ENCODE measurements around the gene ZNF598. TPM values are rescaled to one million over a fixed set of nuclear protein-coding genes. Genes with fewer than 3 reads are reported as not detected.

Gene ZNF598
- total and polyA plus RNA-seq, 2 of the 13 experiments (the other 11 are each of a cell fraction or from before 2014, with no cell fraction given) = 13.5 to 14.2 TPM

GRCh38 chr16:2039274-2040031 lies 29.8 kb upstream of the ZNF598 start (continued):
- peak; percentile 96 for TF ChIP-seq TFAP4 (IDR thresholded peaks at IDR 0.05; ENCODE audit: borderline replicate concordance, low read depth)
- TF ChIP-seq STAT6 (CRISPR knock-in tag; IDR thresholded peaks at IDR 0.05; ENCODE audit: borderline replicate concordance) = peak; percentile 51; the same call in 1 of the 2 replicates
- no peak for TF ChIP-seq ZNF790 (CRISPR knock-in tag; IDR thresholded peaks at IDR 0.05; ENCODE audit: borderline replicate concordance)
- no peak for TF ChIP-seq ZNF121 (CRISPR knock-in tag; IDR thresholded peaks at IDR 0.05)
- peak; percentile 75; the same call in 1 of the 2 replicates for TF ChIP-seq ZKSCAN8 (CRISPR knock-in tag; IDR thresholded peaks at IDR 0.05; ENCODE audit: borderline replicate concordance)
- TF ChIP-seq ZFP82 (CRISPR knock-in tag; IDR thresholded peaks at IDR 0.05; ENCODE audit: borderline replicate concordance) = peak; percentile 60; the same call in 1 of the 2 replicates
- no peak for TF ChIP-seq SRY (CRISPR knock-in tag; IDR thresholded peaks at IDR 0.05)
- no peak for TF ChIP-seq ZNF557 (CRISPR knock-in tag; IDR thresholded peaks at IDR 0.05)
- TF ChIP-seq IRF9 (CRISPR knock-in tag; IDR thresholded peaks at IDR 0.05; ENCODE audit: borderline replicate concordance) = no peak
- no peak for TF ChIP-seq SOX6 (IDR thresholded peaks at IDR 0.05)
- peak; percentile 63 for TF ChIP-seq SOX6 (CRISPR knock-in tag; IDR thresholded peaks at IDR 0.05)
- peak; percentile 21; the same call in 1 of the 2 replicates for TF ChIP-seq ZNF331 (CRISPR knock-in tag; IDR thresholded peaks at IDR 0.05)
- TF ChIP-seq SP2 (CRISPR knock-in tag; IDR thresholded peaks at IDR 0.05) = no peak
- TF ChIP-seq RBAK (CRISPR knock-in tag; IDR thresholded peaks at IDR 0.05) = 0 out of 2 replicates have a peak, but pooled peaks have one; percentile 7
- peak; percentile 79 for TF ChIP-seq KDM2A (CRISPR knock-in tag; IDR thresholded peaks at IDR 0.05; ENCODE audit: borderline replicate concordance, low read depth)
- peak; percentile 21 for TF ChIP-seq TGIF2 (CRISPR knock-in tag; IDR thresholded peaks at IDR 0.05)
- TF ChIP-seq CBX5 (CRISPR knock-in tag; IDR thresholded peaks at IDR 0.05; ENCODE audit: borderline replicate concordance) = no peak
- no peak for TF ChIP-seq NONO (IDR thresholded peaks at IDR 0.05)
- peak; percentile 89 for TF ChIP-seq NONO (CRISPR knock-in tag; conservative IDR thresholded peaks at IDR 0.05)
- peak; percentile 99 for TF ChIP-seq HIC2 (CRISPR knock-in tag; IDR thresholded peaks at IDR 0.05; ENCODE audit: low read depth)
- TF ChIP-seq FOSL1 (CRISPR knock-in tag; IDR thresholded peaks at IDR 0.05; ENCODE audit: borderline replicate concordance) = no peak
- no peak for TF ChIP-seq GLI4 (CRISPR knock-in tag; IDR thresholded peaks at IDR 0.05; ENCODE audit: borderline replicate concordance)
- peak; percentile 38; the same call in 1 of the 2 replicates for TF ChIP-seq ZFY (CRISPR knock-in tag; IDR thresholded peaks at IDR 0.05)

Measured in HepG2 (cell line).